Nephron (organoid): Measurements from ENCODE around the gene DSCAML1.

Experiments
- H3K27ac Mint-ChIP-seq, 3 experiments: 2 replicates each; pipeline ENCODE4 v1.8.0; 2020; ENCODE audit warnings: mixed read lengths in 3 of 3, mild to moderate bottlenecking in 2 of 3, moderate library complexity in 1 of 3
- H3K27me3 Mint-ChIP-seq: 2 replicates; pipeline ENCODE4 v1.8.0; 2021; ENCODE audit warnings: low read depth, mild to moderate bottlenecking, moderate library complexity, mixed read lengths
- H3K36me3 Mint-ChIP-seq: 2 replicates; pipeline ENCODE4 v1.8.0; 2020; ENCODE audit warnings: low read depth, mixed read lengths
- H3K4me1 Mint-ChIP-seq: 2 replicates; pipeline ENCODE4 v1.8.0; 2020; ENCODE audit warnings: mixed read lengths
- H3K4me3 Mint-ChIP-seq, 3 experiments: 2 replicates each; pipeline ENCODE4 v1.8.0; 2020; ENCODE audit warnings: mild to moderate bottlenecking in 3 of 3, mixed read lengths in 3 of 3, moderate library complexity in 2 of 3
- H3K9me3 Mint-ChIP-seq: 2 replicates; pipeline ENCODE4 v1.8.0; 2020; ENCODE audit warnings: mixed read lengths
- CTCF ChIP-seq, 3 experiments: fragments of 200-600 bp; sonication (generic); IDR thresholded peaks; one replicate each; pipeline ENCODE4 v1.5.0; 2021; ENCODE audit warnings: antibody characterized with exemption in 3 of 3; ENCODE audit not compliant: unreplicated experiment in 3 of 3

DSCAML1 gene

DNA sequence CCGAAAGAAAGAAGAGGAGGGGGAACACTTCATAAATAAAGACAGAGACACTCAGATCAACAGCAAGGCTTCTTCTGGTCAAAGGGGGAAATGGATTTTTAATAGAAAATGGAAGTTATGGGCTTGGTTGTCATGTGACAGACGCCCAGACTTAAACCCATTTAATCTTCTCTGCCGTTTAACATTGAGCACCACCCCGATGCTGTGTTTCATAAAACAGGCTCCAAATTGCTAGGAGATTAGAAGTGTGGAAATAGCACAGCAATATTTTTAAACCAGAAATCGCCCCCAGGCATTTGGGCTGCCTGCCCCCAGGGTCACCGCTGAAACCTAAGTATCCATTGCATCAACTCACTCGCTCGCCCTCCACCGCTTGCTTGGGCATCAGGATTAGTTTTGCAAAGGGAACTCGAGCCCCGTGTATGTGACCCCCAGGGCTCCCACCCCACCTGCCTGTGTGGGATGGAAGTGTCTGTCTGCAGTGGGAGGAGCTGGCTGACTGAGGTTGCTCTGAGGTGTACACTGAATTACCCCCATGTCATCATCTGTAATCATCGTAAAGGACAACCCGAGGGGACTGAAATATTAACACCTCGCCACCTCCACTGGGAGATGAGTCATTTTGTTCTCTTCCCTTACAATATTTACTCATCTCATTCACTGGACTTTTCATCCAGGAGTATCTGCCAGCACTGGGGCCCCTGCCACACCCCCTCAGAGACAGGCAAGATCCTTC is 10.7 kb downstream of the DSCAML1 start:
- Mint-ChIP-seq H3K36me3 (no peaks in the 10 kb centered on the region), H3K27ac (peak overlapping the region; percentile 13 to 36 (median 17)), H3K27me3 (peaks cover 54% of the 10 kb centered on the region), H3K4me3 (peak overlapping the region in 2 of 3 experiments; percentile 10 to 35), H3K4me1 (peaks cover 75% of the 10 kb centered on the region), H3K9me3 (no peaks in the 10 kb centered on the region)
- no peak for TF ChIP-seq CTCF (IDR thresholded peaks at IDR 0.05; ENCODE audit: unreplicated experiment in 3 of 3)

GRCh38 chr11:117782101-117782500 is 14.9 kb downstream of the DSCAML1 start:
- Mint-ChIP-seq H3K9me3 (no peaks in the 10 kb centered on the region), H3K27ac (no peak overlapping the region), H3K36me3 (no peaks in the 10 kb centered on the region), H3K4me1 (peaks cover 38% of the 10 kb centered on the region), H3K27me3 (peaks cover 51% of the 10 kb centered on the region), H3K4me3 (no peak overlapping the region)
- no peak for TF ChIP-seq CTCF (IDR thresholded peaks at IDR 0.05; ENCODE audit: unreplicated experiment in 3 of 3)

DNA sequence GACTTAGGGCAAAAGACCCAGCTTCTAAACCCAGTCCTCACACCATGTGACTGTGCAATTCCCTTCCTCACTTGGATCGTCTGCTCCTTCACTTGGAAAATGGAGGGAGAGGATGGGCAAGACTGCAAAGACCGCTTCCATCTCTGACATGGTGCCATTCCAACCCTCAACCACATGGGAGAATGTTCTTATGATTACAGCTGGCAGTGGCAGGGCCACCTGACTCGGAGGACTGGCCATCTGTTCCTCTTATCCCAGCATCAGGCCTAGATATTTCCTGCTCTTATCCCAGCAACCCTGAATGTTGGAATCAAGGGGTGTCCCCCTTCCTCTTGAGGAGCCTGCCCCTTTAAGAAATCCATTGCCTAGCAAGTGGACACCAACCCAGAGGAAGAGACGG is 15.4 kb downstream of the DSCAML1 start:
- H3K4me3 Mint-ChIP-seq: no peak overlapping the region
- no peak overlapping the region for H3K27ac Mint-ChIP-seq
- no peaks in the 10 kb centered on the region for H3K9me3 Mint-ChIP-seq
- TF ChIP-seq CTCF (IDR thresholded peaks at IDR 0.05; ENCODE audit: unreplicated experiment in 3 of 3): no peak
- H3K36me3 Mint-ChIP-seq: no peaks in the 10 kb centered on the region
- peaks cover 56% of the 10 kb centered on the region for H3K27me3 Mint-ChIP-seq
- H3K4me1 Mint-ChIP-seq: peaks cover 33% of the 10 kb centered on the region

- no peak for TF ChIP-seq CTCF (IDR thresholded peaks at IDR 0.05; ENCODE audit: unreplicated experiment in 3 of 3)
- Mint-ChIP-seq H3K4me3 (no peak overlapping the region), H3K27ac (no peak overlapping the region)
Observed at GRCh38 chr11:117780456-117780855, 16.6 kb downstream of the DSCAML1 start.

GRCh38 chr11:117774553-117774952 is 22.5 kb downstream of the DSCAML1 start:
- no peak for TF ChIP-seq CTCF (IDR thresholded peaks at IDR 0.05; ENCODE audit: unreplicated experiment in 3 of 3)
- H3K27ac Mint-ChIP-seq: no peak overlapping the region
- peaks cover 16% of the 10 kb centered on the region for H3K4me1 Mint-ChIP-seq
- H3K27me3 Mint-ChIP-seq: peaks cover 38% of the 10 kb centered on the region
- peaks cover 3% of the 10 kb centered on the region for H3K36me3 Mint-ChIP-seq
- no peaks in the 10 kb centered on the region for H3K9me3 Mint-ChIP-seq
- H3K4me3 Mint-ChIP-seq: no peak overlapping the region

More at GRCh38 chr11:117780456-117780855, 16.6 kb downstream of the DSCAML1 start:
- Mint-ChIP-seq H3K27me3 (peaks cover 61% of the 10 kb centered on the region), H3K4me1 (peaks cover 22% of the 10 kb centered on the region), H3K9me3 (no peaks in the 10 kb centered on the region), H3K36me3 (peaks cover 3% of the 10 kb centered on the region)

DNA sequence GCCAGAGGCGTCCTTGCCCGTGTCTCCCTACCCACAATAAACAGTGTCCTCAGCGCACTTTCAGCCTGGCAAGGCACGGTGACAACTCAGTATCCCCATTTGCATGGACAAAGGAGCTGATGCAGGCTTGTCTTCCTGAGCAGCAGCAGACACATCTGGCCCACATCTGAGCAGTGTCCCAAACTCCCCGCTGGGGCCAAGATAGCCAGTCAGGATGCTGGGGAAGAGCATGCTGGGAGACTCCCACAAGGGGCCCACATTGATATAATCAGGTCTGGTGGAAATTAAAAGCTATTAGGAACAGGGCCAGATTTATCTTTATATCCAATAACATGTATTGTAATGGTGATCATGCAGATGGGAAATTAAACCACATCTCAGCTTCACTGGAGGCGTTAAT is 24.7 kb downstream of the DSCAML1 start:
- no peak for TF ChIP-seq CTCF (IDR thresholded peaks at IDR 0.05; ENCODE audit: unreplicated experiment in 3 of 3)
- Mint-ChIP-seq H3K27ac (no peak overlapping the region), H3K4me3 (no peak overlapping the region), H3K4me1 (peaks cover 16% of the 10 kb centered on the region), H3K36me3 (peaks cover 3% of the 10 kb centered on the region), H3K9me3 (no peaks in the 10 kb centered on the region), H3K27me3 (peaks cover 40% of the 10 kb centered on the region)
